HepG2 (cell line): ENCODE data around the gene PYGB. TPM values are rescaled to one million over a fixed set of nuclear protein-coding genes. Genes with fewer than 3 reads are reported as not detected.

Source experiments
- BRCA1 ChIP-seq: sonication (generic); formaldehyde crosslinking; IDR thresholded peaks from 2 replicates; pipeline ENCODE4 v1.4.0; 2020; ENCODE audit warnings: missing genetic modification reagents
- CSRNP1 ChIP-seq: sonication (generic); formaldehyde crosslinking; IDR thresholded peaks from 2 replicates; pipeline ENCODE4 v1.8.1; 2023; ENCODE audit warnings: mild to moderate bottlenecking, missing genetic modification reagents
- E2F1 ChIP-seq: sonication (generic); formaldehyde crosslinking; IDR thresholded peaks from 2 replicates; pipeline ENCODE4 v1.5.0; 2020; ENCODE audit warnings: missing genetic modification reagents
- GTF2F1 ChIP-seq: fragments of 150-350 bp; IDR thresholded peaks from 2 replicates; pipeline ENCODE4 v1.6.1; 2014; ENCODE audit warnings: low read length
- KAT8 ChIP-seq: IDR thresholded peaks from 2 replicates; pipeline ENCODE4 v1.6.1; 2016; ENCODE audit warnings: missing genetic modification reagents, missing compliant biosample characterization
- MTERF4 ChIP-seq: sonication (generic); formaldehyde crosslinking; IDR thresholded peaks from 2 replicates; pipeline ENCODE4 v1.8.0; 2023; ENCODE audit warnings: mild to moderate bottlenecking, missing genetic modification reagents
- REXO4 ChIP-seq: sonication (generic); formaldehyde crosslinking; IDR thresholded peaks from 2 replicates; pipeline ENCODE4 v1.8.0; 2022; ENCODE audit warnings: missing genetic modification reagents, mild to moderate bottlenecking, borderline replicate concordance
- SIN3B ChIP-seq: fragments of 150-350 bp; IDR thresholded peaks from 2 replicates; pipeline ENCODE4 v1.6.1; 2014; ENCODE audit warnings: low read length
- SNAI1 ChIP-seq: sonication (generic); formaldehyde crosslinking; IDR thresholded peaks from 2 replicates; pipeline ENCODE4 v1.5.0; 2020; ENCODE audit warnings: mild to moderate bottlenecking, missing genetic modification reagents, borderline replicate concordance
- SP140L ChIP-seq: sonication (generic); formaldehyde crosslinking; IDR thresholded peaks from 2 replicates; pipeline ENCODE4 v1.4.0; 2020; ENCODE audit warnings: missing genetic modification reagents, borderline replicate concordance
- ZBTB21 ChIP-seq: sonication (generic); formaldehyde crosslinking; IDR thresholded peaks from 2 replicates; pipeline ENCODE4 v1.4.0; 2020; ENCODE audit warnings: missing genetic modification reagents
- ZFP1 ChIP-seq: IDR thresholded peaks from 2 replicates; pipeline ENCODE4 v1.6.1; 2016
- ZFP36L1 ChIP-seq: sonication (generic); formaldehyde crosslinking; IDR thresholded peaks from 2 replicates; pipeline ENCODE4 v1.8.0; 2022; ENCODE audit warnings: mild to moderate bottlenecking, missing genetic modification reagents, moderate library complexity
- ZFX ChIP-seq: sonication (generic); formaldehyde crosslinking; IDR thresholded peaks from 2 replicates; pipeline ENCODE4 v1.4.0; 2020; ENCODE audit warnings: mild to moderate bottlenecking, low read depth, missing genetic modification reagents, moderate library complexity
- ZNF280B ChIP-seq: sonication (generic); formaldehyde crosslinking; IDR thresholded peaks from 2 replicates; pipeline ENCODE4 v1.5.0; 2020; ENCODE audit warnings: missing genetic modification reagents, mild to moderate bottlenecking, borderline replicate concordance
- ZNF512 ChIP-seq: sonication (generic); formaldehyde crosslinking; IDR thresholded peaks from 2 replicates; pipeline ENCODE4 v1.4.0; 2020; ENCODE audit warnings: mild to moderate bottlenecking, missing genetic modification reagents
- ZNF546 ChIP-seq: sonication (generic); formaldehyde crosslinking; conservative IDR thresholded peaks from 2 replicates; pipeline ENCODE4 v1.8.1; 2023; ENCODE audit warnings: mild to moderate bottlenecking, missing genetic modification reagents
- ZNF562 ChIP-seq: sonication (generic); formaldehyde crosslinking; IDR thresholded peaks from 2 replicates; pipeline ENCODE4 v1.8.0; 2022; ENCODE audit warnings: missing genetic modification reagents, borderline replicate concordance
- polyA plus RNA-seq, 8 experiments: library from polyadenylated mRNA; depleted of rRNA in 3 of 8; stranded (reverse) in 7 of 8; unstranded in 1 of 8; fragments of >200 nt; fragmentation: Illumina TruSeq in 4 of 8; extraction: Trizol in 4 of 8; gene quantifications; 2 replicates each; pipeline versions ENCODE4 v1.2.1 to v1.2.3, GENCODE V29; 2011 to 2016; ENCODE audit warnings: low read depth in 4 of 8, missing spikeins in 1 of 8, mixed read lengths in 1 of 8; ENCODE audit not compliant: insufficient read depth in 1 of 8
- total RNA-seq, 5 experiments: library from RNA; depleted of rRNA; stranded (reverse); fragments of >200 nt; fragmentation: Illumina TruSeq; extraction: Trizol; gene quantifications; 2 replicates each; pipeline ENCODE4 v1.2.3, GENCODE V29; 2016; ENCODE audit warnings: low read depth in 1 of 5

PYGB gene
- total and polyA plus RNA-seq, 2 of the 13 experiments (the other 11 are each of a cell fraction or from before 2014, with no cell fraction given), result 24.2 to 86.3 TPM

GRCh38 chr20:25338112-25339023 is 90.5 kb downstream of the PYGB start (continued):
- TF ChIP-seq CSRNP1 (CRISPR knock-in tag) (peak; percentile 87; the same call in 1 of the 2 replicates), E2F1 (CRISPR knock-in tag) (no peak), ZNF546 (CRISPR knock-in tag) (peak; percentile 65; the same call in 1 of the 2 replicates), ZNF280B (CRISPR knock-in tag) (peak; percentile 95), SP140L (CRISPR knock-in tag) (0 out of 2 replicates have a peak, but pooled peaks have one; percentile 71), GTF2F1 (no peak), SIN3B (no peak), ZNF562 (no peak), MTERF4 (CRISPR knock-in tag) (peak; percentile 85; the same call in 1 of the 2 replicates), ZNF512 (0 out of 2 replicates have a peak, but pooled peaks have one; percentile 33), ZFP36L1 (CRISPR knock-in tag) (peak; percentile 86; the same call in 1 of the 2 replicates), ZBTB21 (0 out of 2 replicates have a peak, but pooled peaks have one; percentile 32), REXO4 (CRISPR knock-in tag) (peak; percentile 76; the same call in 1 of the 2 replicates), BRCA1 (peak; percentile 97; the same call in 1 of the 2 replicates), ZFX (CRISPR knock-in tag) (peak; percentile 95), ZFP1 (CRISPR knock-in tag) (no peak), KAT8 (CRISPR knock-in tag) (peak; percentile 78), SNAI1 (CRISPR knock-in tag) (no peak)
